GM12875 (cell line): ENCODE results near the gene USP20.

ENCODE experiments used
- H3K4me3 ChIP-seq: one replicate; pipeline ENCODE4 v1.5.1; 2011; ENCODE audit warnings: low read depth, low read length, control low read depth
- TF ChIP-seq, protein P1 (sequence below): IDR thresholded peaks from 2 replicates; pipeline ENCODE4 v1.5.1; 2011; ENCODE audit warnings: low read depth, mild to moderate bottlenecking, control low read depth, inconsistent platforms, low read length, moderate library complexity, borderline replicate concordance; ENCODE audit not compliant: insufficient read depth

Gene USP20

DNA sequence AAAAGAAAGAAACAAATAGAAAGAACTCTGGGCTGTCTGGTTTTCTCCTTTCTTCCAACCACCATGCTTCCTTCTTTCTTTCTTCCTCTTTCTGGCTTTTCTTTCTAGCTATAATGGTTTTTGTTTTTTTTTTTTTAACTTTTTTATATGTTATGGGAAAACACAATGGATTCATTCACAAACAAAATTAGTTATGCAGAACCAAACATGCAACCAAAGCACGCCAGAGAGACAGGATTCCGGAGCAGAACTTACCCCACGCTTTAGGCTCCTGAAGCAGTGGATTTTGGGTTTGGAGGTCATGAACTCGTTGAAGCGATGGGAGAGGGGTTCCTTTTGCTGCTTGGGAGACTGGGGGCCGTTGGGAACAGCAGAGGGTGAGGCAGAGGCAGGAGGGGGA is 88.3 kb downstream of the USP20 start:
- H3K4me3 ChIP-seq = no peak overlapping the region
- TF ChIP-seq, protein P1, sequence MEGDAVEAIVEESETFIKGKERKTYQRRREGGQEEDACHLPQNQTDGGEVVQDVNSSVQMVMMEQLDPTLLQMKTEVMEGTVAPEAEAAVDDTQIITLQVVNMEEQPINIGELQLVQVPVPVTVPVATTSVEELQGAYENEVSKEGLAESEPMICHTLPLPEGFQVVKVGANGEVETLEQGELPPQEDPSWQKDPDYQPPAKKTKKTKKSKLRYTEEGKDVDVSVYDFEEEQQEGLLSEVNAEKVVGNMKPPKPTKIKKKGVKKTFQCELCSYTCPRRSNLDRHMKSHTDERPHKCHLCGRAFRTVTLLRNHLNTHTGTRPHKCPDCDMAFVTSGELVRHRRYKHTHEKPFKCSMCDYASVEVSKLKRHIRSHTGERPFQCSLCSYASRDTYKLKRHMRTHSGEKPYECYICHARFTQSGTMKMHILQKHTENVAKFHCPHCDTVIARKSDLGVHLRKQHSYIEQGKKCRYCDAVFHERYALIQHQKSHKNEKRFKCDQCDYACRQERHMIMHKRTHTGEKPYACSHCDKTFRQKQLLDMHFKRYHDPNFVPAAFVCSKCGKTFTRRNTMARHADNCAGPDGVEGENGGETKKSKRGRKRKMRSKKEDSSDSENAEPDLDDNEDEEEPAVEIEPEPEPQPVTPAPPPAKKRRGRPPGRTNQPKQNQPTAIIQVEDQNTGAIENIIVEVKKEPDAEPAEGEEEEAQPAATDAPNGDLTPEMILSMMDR = no peak

DNA sequence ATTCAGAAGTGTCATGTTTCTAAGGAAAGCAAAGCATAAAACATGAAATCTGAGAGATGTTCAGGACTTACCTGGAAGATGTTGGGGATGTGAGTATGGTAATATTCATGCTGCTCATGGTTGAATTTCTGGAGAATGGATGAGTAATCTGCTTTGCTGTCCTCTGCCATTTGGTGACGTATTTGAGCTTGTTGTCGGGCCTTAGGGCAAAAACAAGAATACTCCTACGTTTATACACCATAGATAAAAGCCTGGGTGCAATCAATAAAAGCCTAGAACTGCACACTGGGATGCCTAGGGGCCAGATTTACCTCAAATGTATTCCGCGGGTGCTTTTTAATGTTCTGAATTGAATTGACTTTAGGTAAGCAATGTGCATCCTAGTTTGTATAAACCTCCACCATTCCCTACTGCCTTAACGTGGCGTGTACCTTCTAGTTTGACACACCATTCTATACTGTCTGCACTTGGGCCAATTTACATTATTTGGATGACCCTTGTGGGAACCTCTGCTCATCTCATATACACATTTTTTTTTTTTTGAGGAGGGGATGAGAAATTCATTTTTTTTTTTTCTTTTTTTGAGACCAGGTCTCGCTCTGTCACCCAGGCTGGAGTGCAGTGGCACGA is 94.4 kb downstream of the USP20 start:
- no peak overlapping the region for H3K4me3 ChIP-seq
- TF ChIP-seq, protein P1 = no peak

DNA sequence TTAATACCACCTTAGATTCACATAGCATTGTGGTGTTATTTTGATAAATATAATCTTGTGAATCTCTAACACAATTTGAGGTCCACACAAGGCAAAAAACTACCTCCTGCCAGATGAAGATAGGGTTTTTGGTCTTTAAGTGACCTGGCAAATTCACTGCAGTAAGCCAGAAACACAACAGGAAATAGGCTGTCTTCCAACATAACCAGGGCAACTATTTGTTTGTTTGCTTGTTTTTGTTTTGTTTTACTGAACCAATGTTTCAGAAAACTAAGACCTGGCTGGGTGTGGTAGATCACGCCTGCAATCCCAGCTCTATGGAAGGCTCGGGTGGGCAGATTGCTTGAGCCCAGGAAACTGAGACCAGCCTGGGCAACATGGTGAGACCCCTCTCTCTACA is 95.5 kb downstream of the USP20 start:
- TF ChIP-seq, protein P1 = no peak
- H3K4me3 ChIP-seq = no peak overlapping the region
